HG03103 (cell line): ENCODE data around the gene ZNRF3.
"Not testable (repeated sequence)": the region's sequence is repeated elsewhere in the genome, so short reads cannot be mapped to it uniquely, and the experiment has no call there.

ENCODE experiments used
- ATAC-seq: cut with Tn5 transposase; IDR thresholded peaks from one replicate; pipeline ENCODE4 v1.9.1; 2021; ENCODE audit warnings: low read depth; ENCODE audit not compliant: unreplicated experiment

The ZNRF3 gene

GRCh38 chr22:29028468-29028867 is 145.1 kb downstream of the ZNRF3 start:
- no peak for ATAC-seq

GRCh38 chr22:29029202-29030000 is 146.0 kb downstream of the ZNRF3 start:
- no peak for ATAC-seq

- no peak for ATAC-seq
Measured at GRCh38 chr22:29030016-29030617, 146.7 kb downstream of the ZNRF3 start.

- ATAC-seq, result no peak
Measured at GRCh38 chr22:29030618-29031226, 147.3 kb downstream of the ZNRF3 start.

GRCh38 chr22:29031227-29032011 is 148.0 kb downstream of the ZNRF3 start:
- ATAC-seq, result no peak

- no peak for ATAC-seq
Measured at GRCh38 chr22:29032014-29032475, 148.7 kb downstream of the ZNRF3 start.

GRCh38 chr22:29032584-29032983 is 149.2 kb downstream of the ZNRF3 start:
- no peak for ATAC-seq

- ATAC-seq, result no peak
Measured at GRCh38 chr22:29037340-29037932, 154.1 kb downstream of the ZNRF3 start.

GRCh38 chr22:29039148-29039547 is 155.8 kb downstream of the ZNRF3 start:
- ATAC-seq, result no peak

- not testable (repeated sequence) for ATAC-seq
Measured at GRCh38 chr22:29039684-29040083, 156.3 kb downstream of the ZNRF3 start.

GRCh38 chr22:29040385-29041275 is 157.3 kb downstream of the ZNRF3 start:
- ATAC-seq, result no peak

- no peak for ATAC-seq
Measured at GRCh38 chr22:29041408-29041807, 158.0 kb downstream of the ZNRF3 start.

GRCh38 chr22:29043906-29044575 is 160.7 kb downstream of the ZNRF3 start:
- ATAC-seq, result no peak

GRCh38 chr22:29044657-29045176 is 161.3 kb downstream of the ZNRF3 start:
- no peak for ATAC-seq

- no peak for ATAC-seq
Measured at GRCh38 chr22:29048822-29049654, 165.7 kb downstream of the ZNRF3 start.

- no peak for ATAC-seq
Measured at GRCh38 chr22:29049655-29050263, 166.4 kb downstream of the ZNRF3 start.

- ATAC-seq, result no peak
Measured at GRCh38 chr22:29050457-29050856, 167.1 kb downstream of the ZNRF3 start.
